HG02763 (cell line): Measurements from ENCODE around the gene OTUD6A.

ENCODE experiments used
- ATAC-seq: cut with Tn5 transposase; IDR thresholded peaks from one replicate; pipeline ENCODE4 v1.9.1; 2021; ENCODE audit warnings: mild to moderate bottlenecking, moderate library complexity; ENCODE audit not compliant: unreplicated experiment

Gene OTUD6A

GRCh38 chrX:70062076-70062475 lies at the start of gene OTUD6A:
TSS of gene OTUD6A (plus strand) at chrX:70062457. CDS start at chrX:70062525, 68 bp downstream.
- no peak for ATAC-seq

- no peak for ATAC-seq
These were observed 49.5 kb upstream of the OTUD6A start for GRCh38 chrX:70012756-70013155.

- no peak for ATAC-seq
These were observed 48.5 kb upstream of the OTUD6A start for GRCh38 chrX:70013466-70014381.

- ATAC-seq = no peak
These were observed 45.7 kb upstream of the OTUD6A start for GRCh38 chrX:70016513-70016912.

- no peak for ATAC-seq
These were observed 39.6 kb upstream of the OTUD6A start for GRCh38 chrX:70022616-70023015.

GRCh38 chrX:70025464-70025863 lies 36.8 kb upstream of the OTUD6A start:
- no peak for ATAC-seq

GRCh38 chrX:70026112-70026850 lies 36.0 kb upstream of the OTUD6A start:
- ATAC-seq = no peak

- no peak for ATAC-seq
These were observed 35.4 kb upstream of the OTUD6A start for GRCh38 chrX:70026851-70027200.

- ATAC-seq = no peak
These were observed 32.4 kb upstream of the OTUD6A start for GRCh38 chrX:70029863-70030262.

GRCh38 chrX:70030301-70030767 lies 31.9 kb upstream of the OTUD6A start:
- ATAC-seq = peak; percentile 51

GRCh38 chrX:70032792-70033191 lies 29.5 kb upstream of the OTUD6A start:
- no peak for ATAC-seq

GRCh38 chrX:70033348-70034051 lies 28.8 kb upstream of the OTUD6A start:
- no peak for ATAC-seq

GRCh38 chrX:70034646-70035045 lies 27.6 kb upstream of the OTUD6A start:
- no peak for ATAC-seq

GRCh38 chrX:70038515-70038914 lies 23.7 kb upstream of the OTUD6A start:
- no peak for ATAC-seq

GRCh38 chrX:70038951-70039350 lies 23.3 kb upstream of the OTUD6A start:
- ATAC-seq = no peak

- no peak for ATAC-seq
These were observed 22.5 kb upstream of the OTUD6A start for GRCh38 chrX:70039758-70040157.

GRCh38 chrX:70041993-70042392 lies 20.3 kb upstream of the OTUD6A start:
- no peak for ATAC-seq

- ATAC-seq = no peak
These were observed 19.6 kb upstream of the OTUD6A start for GRCh38 chrX:70042399-70043371.

- ATAC-seq = no peak
These were observed 18.6 kb upstream of the OTUD6A start for GRCh38 chrX:70043685-70044084.
